ENCODE data around the gene ZBTB20. TPM values are rescaled to one million over a fixed set of nuclear protein-coding genes. Genes with fewer than 3 reads are reported as not detected.
A peak's percentile ranks its signal among the peaks of the same experiment; 100 is the strongest.

Gene ZBTB20
- total RNA-seq, 4 donors from 2014 or later: 148 to 242 (median 188) TPM

- Histone ChIP-seq H3K27ac (no peak overlapping the region), H3K9me3 (no peaks in the 10 kb centered on the region), H3K4me1 (peaks cover 11 to 16% of the 10 kb centered on the region in 2 donors), H3K36me3 (no peaks in the 10 kb centered on the region), H3K27me3 (no peaks in the 10 kb centered on the region), H3K4me3 (replicated peaks in 1 of 3) (no peak overlapping the region)
- intact Hi-C loops (cut with DNase I): no loop called here
- 82 to 92% methylated on average over 4 of the region's 4 CpGs for WGBS, 2 donors
- DNase-seq: no peak
- TF ChIP-seq POLR2A (IDR thresholded peaks at IDR 0.05): no peak
- TF ChIP-seq CTCF (IDR thresholded peaks at IDR 0.05): no peak
Measured at GRCh38 chr3:114504941-114505628, 642.0 kb downstream of the ZBTB20 start.

GRCh38 chr3:114502204-114502603 lies 644.9 kb downstream of the ZBTB20 start:
- Histone ChIP-seq H3K36me3 (no peaks in the 10 kb centered on the region), H3K4me1 (peaks cover 10% of the 10 kb centered on the region in 2 donors), H3K27ac (no peak overlapping the region), H3K27me3 (no peaks in the 10 kb centered on the region), H3K4me3 (replicated peaks in 1 of 3) (no peak overlapping the region), H3K9me3 (no peaks in the 10 kb centered on the region)
- 98 to 100% methylated on average over 1 of the region's 1 CpG for WGBS, 2 donors
- DNase-seq: no peak
- intact Hi-C loops (cut with DNase I): no loop called here
- TF ChIP-seq POLR2A (IDR thresholded peaks at IDR 0.05) (no peak), CTCF (IDR thresholded peaks at IDR 0.05) (no peak)

- no peak for TF ChIP-seq CTCF (IDR thresholded peaks at IDR 0.05)
- TF ChIP-seq POLR2A (IDR thresholded peaks at IDR 0.05): no peak
- Histone ChIP-seq H3K27ac (no peak overlapping the region), H3K9me3 (no peaks in the 10 kb centered on the region), H3K27me3 (no peaks in the 10 kb centered on the region), H3K4me3 (replicated peaks in 1 of 3) (no peak overlapping the region), H3K4me1 (peaks cover 20 to 27% of the 10 kb centered on the region in 2 donors), H3K36me3 (no peaks in the 10 kb centered on the region)
- no peak for DNase-seq
- 58 to 60% methylated on average over 2 of the region's 2 CpGs for WGBS, 2 donors
- intact Hi-C loops (cut with DNase I): no loop called here
Measured at GRCh38 chr3:114499976-114500375, 647.1 kb downstream of the ZBTB20 start.

DNA sequence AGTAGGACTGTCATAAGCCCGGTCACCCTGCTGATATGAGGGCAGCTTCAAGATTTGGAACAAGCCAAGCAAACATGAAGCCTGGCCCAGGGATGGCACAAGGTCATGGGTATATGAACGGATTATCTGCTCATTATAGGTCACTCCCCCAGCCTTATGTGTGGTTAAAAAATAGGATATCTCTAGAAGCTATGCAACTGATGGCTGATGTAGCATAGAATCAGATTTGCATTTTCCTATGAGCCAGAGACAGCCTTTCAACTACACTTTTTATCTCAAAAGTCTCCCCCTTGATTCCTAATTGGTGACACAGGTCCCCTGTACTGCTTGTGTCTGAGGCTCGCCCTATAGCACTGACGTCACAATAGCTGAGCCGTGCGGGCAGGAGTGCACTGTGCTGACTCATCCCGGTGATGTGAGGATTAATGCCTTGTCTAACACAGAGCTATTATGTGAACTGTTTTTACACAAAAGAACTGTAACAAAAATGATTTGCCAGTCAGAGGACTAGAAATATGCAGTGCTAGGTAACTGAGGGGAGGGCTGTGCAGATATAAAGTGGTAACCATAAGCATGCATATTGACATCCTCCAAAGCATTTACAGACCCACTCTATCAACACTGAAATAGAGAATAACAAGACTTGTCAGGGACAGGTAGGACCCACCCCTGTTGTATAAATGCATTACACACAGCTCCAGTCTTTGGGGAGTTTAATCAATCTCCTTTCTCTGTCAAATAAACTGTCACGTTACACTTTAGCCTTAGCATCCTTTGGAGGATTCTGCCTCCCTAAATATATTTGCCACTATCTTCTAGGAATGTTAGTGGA lies 648.3 kb downstream of the ZBTB20 start:
- Histone ChIP-seq H3K27me3 (no peaks in the 10 kb centered on the region), H3K4me1 (peaks cover 15 to 27% of the 10 kb centered on the region in 2 donors), H3K9me3 (no peaks in the 10 kb centered on the region), H3K27ac (no peak overlapping the region), H3K4me3 (replicated peaks in 1 of 3) (no peak overlapping the region), H3K36me3 (no peaks in the 10 kb centered on the region)
- no peak for TF ChIP-seq CTCF (IDR thresholded peaks at IDR 0.05)
- intact Hi-C loops (cut with DNase I): no loop called here
- 95 to 96% methylated on average over 8 of the region's 8 CpGs for WGBS, 2 donors
- DNase-seq: no peak

GRCh38 chr3:114496874-114497273 lies 650.2 kb downstream of the ZBTB20 start:
- Histone ChIP-seq H3K4me1 (peaks cover 15 to 27% of the 10 kb centered on the region in 2 donors), H3K4me3 (replicated peaks in 1 of 3) (no peak overlapping the region), H3K27ac (peak overlapping the region in 1 of 3 donors; percentile 9), H3K27me3 (no peaks in the 10 kb centered on the region), H3K9me3 (no peaks in the 10 kb centered on the region), H3K36me3 (no peaks in the 10 kb centered on the region)
- WGBS, 2 donors: 80 to 92% methylated on average over 2 of the region's 2 CpGs
- TF ChIP-seq POLR2A (IDR thresholded peaks at IDR 0.05): no peak
- no peak for TF ChIP-seq CTCF (IDR thresholded peaks at IDR 0.05)
- DNase-seq: no peak
- intact Hi-C loops (cut with DNase I): no loop called here

Data from thyroid gland (tissue), 4 donors.